ENCODE data around the gene SLF2.
"Not testable (repeated sequence)": the region's sequence is repeated elsewhere in the genome, so short reads cannot be mapped to it uniquely, and the experiment has no call there.

The SLF2 gene

DNA sequence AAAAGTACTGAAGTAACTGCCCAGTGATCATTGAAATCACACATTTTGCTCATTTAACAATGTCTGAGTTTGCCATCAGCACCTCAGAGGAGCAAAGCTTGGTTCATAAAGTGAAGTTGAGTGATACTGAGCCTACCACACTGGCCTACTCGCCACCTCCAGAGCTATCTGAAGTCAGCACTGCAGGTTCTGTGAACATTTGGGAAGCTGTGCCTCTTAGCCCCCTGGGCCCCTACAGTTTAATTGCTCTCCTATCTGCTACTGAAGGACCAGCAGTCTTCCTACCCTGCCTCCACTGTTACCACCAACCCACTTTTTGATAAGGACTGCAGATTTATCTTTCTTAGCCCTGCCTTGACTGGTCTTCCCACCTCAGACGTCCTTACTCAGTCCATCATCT is 54.6 kb downstream of the SLF2 start:
- no peak for DNase-seq

- DNase-seq, result no peak
Observed at GRCh38 chr10:100968062-100968736, 55.4 kb downstream of the SLF2 start.

- no peak for DNase-seq
Observed at GRCh38 chr10:100968863-100969186, 56.1 kb downstream of the SLF2 start.

- no peak for DNase-seq
Observed at GRCh38 chr10:100969187-100970075, 56.7 kb downstream of the SLF2 start, which contains the start of gene SEMA4G. Gene SEMA4G, plus strand, starts transcription at chr10:100969504. Its CDS starts 3,409 bp downstream, at chr10:100972913.

GRCh38 chr10:100970076-100970913 is 57.5 kb downstream of the SLF2 start:
- no peak for DNase-seq

DNA sequence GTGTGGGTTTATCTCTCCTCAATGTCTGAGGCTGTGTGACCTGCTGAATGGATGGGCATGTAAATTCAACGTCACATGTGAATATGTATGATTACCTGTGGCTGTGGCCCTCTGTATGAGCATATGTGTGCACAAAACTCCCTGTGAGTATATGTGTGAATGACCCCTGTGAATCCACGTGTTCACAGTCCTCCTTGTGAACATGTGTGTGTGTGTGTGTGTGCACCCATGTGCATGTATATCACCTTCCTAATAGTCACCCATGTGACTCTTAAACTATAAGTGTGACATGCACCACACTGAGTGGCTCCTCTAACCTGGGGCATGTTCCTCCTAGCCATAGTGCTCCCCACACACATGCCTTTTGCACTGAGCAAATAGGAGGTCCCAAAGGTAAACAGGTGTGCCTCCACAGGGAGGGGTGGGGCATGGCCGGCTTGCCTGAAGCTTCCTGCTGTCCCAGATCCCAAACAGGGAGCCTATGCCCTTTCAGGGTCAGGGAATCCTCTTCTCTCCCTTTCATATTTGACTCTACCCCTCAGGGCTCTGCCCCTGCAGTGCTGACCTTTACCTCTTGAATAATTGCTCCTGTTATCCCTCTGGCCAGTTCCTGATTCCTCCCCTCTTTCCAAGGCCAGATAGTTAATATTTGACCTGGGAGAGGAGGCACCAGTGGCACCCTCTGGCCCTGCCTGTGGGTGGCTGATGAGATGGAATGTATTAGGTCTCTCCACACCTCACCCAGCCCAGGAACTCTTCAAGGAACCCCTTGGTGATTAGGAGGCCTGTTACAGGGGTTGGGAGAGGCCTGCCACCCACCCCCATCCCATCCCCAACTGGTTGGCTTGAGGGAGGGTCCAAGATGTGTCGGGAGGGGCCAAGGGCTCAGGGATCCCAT is 58.4 kb downstream of the SLF2 start:
- DNase-seq, result no peak

- DNase-seq, result no peak
Observed at GRCh38 chr10:100972115-100972903, 59.5 kb downstream of the SLF2 start.

- DNase-seq, result no peak
Observed at GRCh38 chr10:100972904-100973535, 60.3 kb downstream of the SLF2 start.

DNA sequence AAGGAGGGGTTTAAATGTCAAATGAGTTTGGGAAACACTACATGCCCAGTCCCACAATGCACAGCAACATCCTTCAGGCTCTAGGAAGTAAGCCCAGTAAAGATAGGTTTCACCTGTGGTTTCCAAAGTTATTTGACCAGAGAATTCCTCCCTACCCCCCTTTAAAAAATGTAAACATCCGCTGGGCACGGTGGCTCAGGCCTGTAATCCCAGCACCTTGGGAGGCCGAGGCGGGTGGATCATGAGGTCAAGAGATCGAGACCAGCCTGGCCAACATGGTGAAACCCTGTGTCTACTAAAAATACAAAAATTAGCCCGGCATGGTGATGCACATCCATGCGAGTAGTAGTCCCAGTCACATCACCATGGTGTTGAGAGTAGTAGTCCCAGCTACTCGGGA is 62.6 kb downstream of the SLF2 start:
- DNase-seq, result not testable (repeated sequence)

- DNase-seq, result no peak
Observed at GRCh38 chr10:100976906-100977305, 64.1 kb downstream of the SLF2 start.

- no peak for DNase-seq
Observed at GRCh38 chr10:100977436-100977835, 64.7 kb downstream of the SLF2 start.

GRCh38 chr10:100978121-100978900 is 65.5 kb downstream of the SLF2 start:
- no peak for DNase-seq

DNA sequence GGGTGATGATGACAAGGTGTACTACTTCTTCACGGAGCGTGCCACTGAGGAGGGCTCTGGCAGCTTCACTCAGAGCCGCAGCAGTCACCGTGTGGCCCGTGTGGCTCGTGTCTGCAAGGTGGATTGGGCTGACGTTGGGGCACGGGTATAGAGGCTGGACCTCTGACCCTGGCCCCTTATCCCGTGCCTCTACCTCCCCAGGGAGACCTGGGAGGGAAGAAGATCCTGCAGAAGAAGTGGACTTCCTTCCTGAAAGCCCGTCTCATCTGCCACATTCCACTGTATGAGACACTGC is 66.1 kb downstream of the SLF2 start:
- DNase-seq, result no peak

GRCh38 chr10:100979791-100980272 is 67.1 kb downstream of the SLF2 start:
- no peak for DNase-seq

GRCh38 chr10:100980311-100980710 is 67.5 kb downstream of the SLF2 start:
- DNase-seq, result no peak

- no peak for DNase-seq
Observed at GRCh38 chr10:100980711-100981110, 67.9 kb downstream of the SLF2 start.

GRCh38 chr10:100981178-100981772 is 68.5 kb downstream of the SLF2 start:
- DNase-seq, result no peak

- DNase-seq, result no peak
Observed at GRCh38 chr10:100982916-100983830, 70.4 kb downstream of the SLF2 start.
